Caco-2 (cell line): ENCODE measurements around the gene DLG4. TPM values are rescaled to one million over a fixed set of nuclear protein-coding genes. Genes with fewer than 3 reads are reported as not detected.
A peak's percentile ranks its signal among the peaks of the same experiment; 100 is the strongest.

ENCODE experiments used
- BruUV-seq: library from RNA; stranded (reverse); fragments of 400-500 nt; replicated peaks from 2 replicates; lab custom pipeline; 2021; lab: Mats Ljungman, UMichigan
- CTCF ChIA-PET: fragments of 300-600 bp; sonication (Branson Sonifier 250); formaldehyde crosslinking; loops from one replicate; lab custom pipeline; 2022; ENCODE audit warnings: antibody characterized with exemption; lab: Charles Lee
- POLR2A ChIA-PET: fragments of 300-600 bp; sonication (Branson Sonifier 250); formaldehyde crosslinking; loops from one replicate; lab custom pipeline; 2022; ENCODE audit warnings: antibody characterized with exemption; lab: Charles Lee
- DNase-seq, 2 experiments: peaks; one replicate each; pipeline versions ENCODE4 v3.0.0 to v3.0.0-alpha.2; 2020 to 2022
- H3K27me3 ChIP-seq: replicated peaks from 2 replicates; pipeline ENCODE4 v1.6.0; 2011; ENCODE audit warnings: low read length; ENCODE audit not compliant: control insufficient read depth, insufficient read depth
- H3K36me3 ChIP-seq: 2 replicates; pipeline ENCODE4 v1.5.1; 2011; ENCODE audit warnings: low read length; ENCODE audit not compliant: control insufficient read depth, insufficient read depth
- H3K4me1 ChIP-seq: fragments of 250-450 bp; sonication (Bioruptor Pico); 2 replicates; pipeline ENCODE4 v1.5.1; 2020; ENCODE audit warnings: mild to moderate bottlenecking
- H3K4me3 ChIP-seq: 2 replicates; pipeline ENCODE4 v1.5.1; 2011; ENCODE audit warnings: low read depth, mild to moderate bottlenecking, control low read depth, low read length
- H3K9me3 ChIP-seq: fragments of 250-450 bp; sonication (Bioruptor Pico); 2 replicates; pipeline ENCODE4 v1.5.1; 2020; ENCODE audit warnings: mild to moderate bottlenecking, moderate library complexity
- H3K27ac Mint-ChIP-seq: one replicate; pipeline ENCODE4 v1.8.0; 2022; ENCODE audit warnings: mixed read lengths; ENCODE audit not compliant: unreplicated experiment
- H3K27me3 Mint-ChIP-seq: one replicate; pipeline ENCODE4 v1.8.0; 2022; ENCODE audit warnings: mixed read lengths; ENCODE audit not compliant: insufficient read depth, unreplicated experiment
- H3K36me3 Mint-ChIP-seq: one replicate; pipeline ENCODE4 v1.8.0; 2022; ENCODE audit warnings: mild to moderate bottlenecking, mixed read lengths; ENCODE audit not compliant: insufficient read depth, unreplicated experiment
- H3K4me1 Mint-ChIP-seq: one replicate; pipeline ENCODE4 v1.8.0; 2022; ENCODE audit warnings: low read depth, mixed read lengths; ENCODE audit not compliant: unreplicated experiment
- H3K4me3 Mint-ChIP-seq: one replicate; pipeline ENCODE4 v1.8.0; 2022; ENCODE audit warnings: mild to moderate bottlenecking, moderate library complexity, mixed read lengths; ENCODE audit not compliant: unreplicated experiment
- H3K9me3 Mint-ChIP-seq: one replicate; pipeline ENCODE4 v1.8.0; 2022; ENCODE audit warnings: mixed read lengths; ENCODE audit not compliant: unreplicated experiment
- intact Hi-C: fragments of 100-400 bp; cut with micrococcal nuclease; formaldehyde crosslinking; loops from one replicate; pipeline ENCODE4 v1.10.0; 2022; ENCODE audit not compliant: unreplicated experiment
- total RNA-seq: library from RNA; stranded (reverse); gene quantifications from 2 replicates; pipeline ENCODE4 v1.2.3, GENCODE V29; 2022
- TF ChIP-seq, protein P1 (sequence below), 2 experiments: fragments of 200-600 bp in 1 of 2; IDR thresholded peaks; 1 replicate in 1 of 2; 2 replicates in 1 of 2; pipeline versions ENCODE4 v1.5.1 to v1.8.0; 2011 to 2022; ENCODE audit warnings: antibody characterized with exemption in 1 of 2, control low read depth in 1 of 2, inconsistent platforms in 1 of 2, low read depth in 1 of 2, low read length in 1 of 2, mild to moderate bottlenecking in 1 of 2, moderate library complexity in 1 of 2; ENCODE audit not compliant: insufficient read depth in 1 of 2, severe bottlenecking in 1 of 2, unreplicated experiment in 1 of 2

Gene DLG4
- total RNA-seq, 1 experiment from 2014 or later: 0.98 TPM

DNA sequence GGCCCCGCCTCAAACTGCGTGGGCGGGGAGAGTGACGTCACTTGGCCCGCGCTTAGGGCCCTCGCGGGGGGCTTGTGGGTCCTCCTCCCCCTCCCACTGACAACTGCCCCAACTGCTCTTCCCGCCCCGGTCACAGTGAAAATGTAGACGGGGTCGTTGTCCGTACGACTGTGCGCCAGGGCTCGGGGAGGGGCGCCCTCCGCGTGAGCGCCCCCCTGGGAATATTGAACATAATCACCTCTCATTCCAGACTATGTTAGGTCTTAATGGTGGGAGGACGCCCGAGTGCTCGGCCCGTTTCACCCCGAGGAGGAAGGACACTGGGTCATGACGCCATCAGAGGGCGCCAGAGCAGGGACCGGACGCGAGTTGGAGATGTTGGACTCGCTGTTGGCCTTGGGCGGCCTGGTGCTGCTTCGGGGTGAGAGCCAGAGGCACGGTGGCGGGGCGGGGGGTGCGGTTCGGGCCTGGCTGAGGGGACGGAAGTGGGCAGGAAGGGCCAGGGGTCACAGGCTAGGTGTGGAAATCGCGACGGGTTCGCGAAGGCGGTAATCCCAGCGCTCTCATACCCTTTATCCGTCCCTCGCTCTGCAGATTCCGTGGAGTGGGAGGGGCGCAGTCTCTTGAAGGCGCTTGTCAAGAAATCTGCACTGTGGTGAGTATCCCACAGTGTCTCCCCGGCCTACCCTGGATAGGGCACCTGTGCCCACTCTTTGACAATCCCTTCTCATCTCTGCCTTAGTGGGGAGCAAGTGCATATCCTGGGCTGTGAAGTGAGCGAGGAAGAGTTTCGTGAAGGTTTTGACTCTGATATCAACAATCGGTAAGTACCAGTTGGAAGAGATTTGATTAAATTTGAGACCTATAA is 32.8 kb upstream of the DLG4 start, which contains the start of gene ELP5:
ELP5 (plus strand) TSS at position 40 of the 868 bp plus-strand sequence; CDS start at position 376, 336 bp downstream.
- H3K27me3 ChIP-seq: no peaks in the 10 kb centered on the region
- DNase-seq: peak; percentile 88 to 93
- ChIA-PET POLR2A (interaction anchor here (1.0 kb wide), 1 partner anchor 10 kb away, joined by 3 read pairs; the partner anchor contains the start of gene GABARAP), CTCF (interaction anchor here (1.0 kb wide), 1 partner anchor 11 kb away, joined by 3 read pairs; no protein-coding TSS in a partner anchor)
- Mint-ChIP-seq H3K27me3 (no peaks in the 10 kb centered on the region), H3K4me3 (peak within 1 kb of the TSS; percentile 88), H3K36me3 (peaks cover 66% of the 10 kb centered on the region), H3K4me1 (peaks cover 11% of the 10 kb centered on the region), H3K9me3 (no peaks in the 10 kb centered on the region), H3K27ac (peak within 1 kb of the TSS; percentile 98)
- H3K9me3 ChIP-seq: no peaks in the 10 kb centered on the region
- intact Hi-C loops: loop anchor here (1.0 kb wide), 1 partner anchor 13 kb away; the partner anchor contains the start of gene PHF23
- TF ChIP-seq, protein P1, sequence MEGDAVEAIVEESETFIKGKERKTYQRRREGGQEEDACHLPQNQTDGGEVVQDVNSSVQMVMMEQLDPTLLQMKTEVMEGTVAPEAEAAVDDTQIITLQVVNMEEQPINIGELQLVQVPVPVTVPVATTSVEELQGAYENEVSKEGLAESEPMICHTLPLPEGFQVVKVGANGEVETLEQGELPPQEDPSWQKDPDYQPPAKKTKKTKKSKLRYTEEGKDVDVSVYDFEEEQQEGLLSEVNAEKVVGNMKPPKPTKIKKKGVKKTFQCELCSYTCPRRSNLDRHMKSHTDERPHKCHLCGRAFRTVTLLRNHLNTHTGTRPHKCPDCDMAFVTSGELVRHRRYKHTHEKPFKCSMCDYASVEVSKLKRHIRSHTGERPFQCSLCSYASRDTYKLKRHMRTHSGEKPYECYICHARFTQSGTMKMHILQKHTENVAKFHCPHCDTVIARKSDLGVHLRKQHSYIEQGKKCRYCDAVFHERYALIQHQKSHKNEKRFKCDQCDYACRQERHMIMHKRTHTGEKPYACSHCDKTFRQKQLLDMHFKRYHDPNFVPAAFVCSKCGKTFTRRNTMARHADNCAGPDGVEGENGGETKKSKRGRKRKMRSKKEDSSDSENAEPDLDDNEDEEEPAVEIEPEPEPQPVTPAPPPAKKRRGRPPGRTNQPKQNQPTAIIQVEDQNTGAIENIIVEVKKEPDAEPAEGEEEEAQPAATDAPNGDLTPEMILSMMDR (IDR thresholded peaks at IDR 0.05; ENCODE audit: insufficient read depth in 1 of 2, low read depth in 1 of 2, low read length in 1 of 2, severe bottlenecking in 1 of 2, unreplicated experiment in 1 of 2): no peak
- BruUV-seq: no TSS peak
- no peaks in the 10 kb centered on the region for H3K4me1 ChIP-seq
- H3K36me3 ChIP-seq: no peaks in the 10 kb centered on the region
- peak within 1 kb of the TSS; percentile 70 for H3K4me3 ChIP-seq

DNA sequence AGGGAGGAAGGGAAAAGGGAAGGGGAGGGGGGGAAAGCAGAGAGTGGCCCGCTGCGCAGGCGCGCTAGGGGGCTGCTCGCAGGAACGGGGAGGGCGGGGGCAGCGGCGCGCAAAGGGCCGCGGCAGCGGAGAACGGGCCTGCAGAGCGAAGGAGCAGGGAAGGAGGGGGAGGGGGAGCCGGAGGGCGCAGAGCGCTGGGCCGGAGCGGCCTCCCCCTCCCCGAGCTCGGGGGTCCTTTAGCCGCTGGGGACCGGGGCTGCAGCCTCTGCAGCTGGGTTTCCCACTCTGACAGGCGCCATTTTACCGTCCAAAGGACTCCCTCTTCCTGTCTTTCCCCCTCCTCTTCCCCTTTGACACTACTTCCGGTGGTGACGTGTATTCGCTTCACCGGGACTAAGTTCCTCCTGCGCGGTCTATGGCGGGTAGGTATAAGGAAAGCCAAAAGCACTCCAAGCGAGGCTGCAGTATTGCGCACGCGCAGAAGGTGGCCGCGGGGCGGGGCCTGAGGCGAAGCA is 32.1 kb upstream of the DLG4 start, which contains the start of gene CTDNEP1:
CTDNEP1 (minus strand) TSS at position 74 of the 515 bp plus-strand sequence. CDS start 438 bp downstream, outside the sequence.
- peak; percentile 94 to 96 for DNase-seq
- TF ChIP-seq, protein P1 (IDR thresholded peaks at IDR 0.05; ENCODE audit: insufficient read depth in 1 of 2, low read depth in 1 of 2, low read length in 1 of 2, severe bottlenecking in 1 of 2, unreplicated experiment in 1 of 2): no peak
- Histone ChIP-seq H3K36me3 (no peaks in the 10 kb centered on the region), H3K4me3 (peak within 1 kb of the TSS; percentile 70), H3K9me3 (no peaks in the 10 kb centered on the region), H3K27me3 (no peaks in the 10 kb centered on the region), H3K4me1 (no peaks in the 10 kb centered on the region)
- Mint-ChIP-seq H3K36me3 (peaks cover 59% of the 10 kb centered on the region), H3K9me3 (no peaks in the 10 kb centered on the region), H3K4me1 (peaks cover 11% of the 10 kb centered on the region), H3K27me3 (no peaks in the 10 kb centered on the region), H3K4me3 (peak within 1 kb of the TSS; percentile 88), H3K27ac (peak within 1 kb of the TSS; percentile 98)
- ChIA-PET POLR2A (interaction anchor here (1.0 kb wide), 1 partner anchor 9 kb away, joined by 3 read pairs; the partner anchor contains the start of gene GABARAP), CTCF (interaction anchor here (1.0 kb wide), 1 partner anchor 10 kb away, joined by 3 read pairs; no protein-coding TSS in a partner anchor)
- intact Hi-C loops: loop anchor here (1.0 kb wide), 1 partner anchor 12 kb away; the partner anchor contains the start of gene PHF23
- no TSS peak for BruUV-seq
